Left lung (tissue), 10 donors: ENCODE results near the gene IL3. TPM values are rescaled to one million over a fixed set of nuclear protein-coding genes. Genes with fewer than 3 reads are reported as not detected.

ENCODE experiments used
- ATAC-seq: fragments of 200-7000 bp; cut with Tn5 transposase; one replicate; pipeline ENCODE4 v1.9.1; 2020; ENCODE audit warnings: moderate library complexity
- DNase-seq, 4 donors: peaks; one replicate each; pipeline ENCODE4 v3.0.0-alpha.2; 2013 to 2020
- H3K27ac ChIP-seq, 2 donors: fragments of 200-600 bp; sonication (generic) in 1 of 2; one replicate each; pipeline versions ENCODE4 v1.5.0 to v1.8.0; 2020 to 2021
- H3K27me3 ChIP-seq, 2 donors: fragments of 200-600 bp; sonication (generic) in 1 of 2; one replicate each; pipeline versions ENCODE4 v1.5.0 to v1.8.0; 2020 to 2021
- H3K36me3 ChIP-seq, 2 donors: fragments of 200-600 bp; sonication (generic) in 1 of 2; one replicate each; pipeline versions ENCODE4 v1.5.0 to v1.8.0; 2020 to 2021
- H3K4me1 ChIP-seq, 2 donors: fragments of 200-600 bp; one replicate each; pipeline ENCODE4 v1.8.0; 2021
- H3K4me3 ChIP-seq, 2 donors: fragments of 200-600 bp; sonication (generic) in 1 of 2; one replicate each; pipeline versions ENCODE4 v1.5.0 to v1.8.0; 2020 to 2021; ENCODE audit warnings: mild to moderate bottlenecking in 1 of 2
- H3K9me3 ChIP-seq, 2 donors: fragments of 200-600 bp; sonication (generic) in 1 of 2; one replicate each; pipeline versions ENCODE4 v1.5.0 to v1.8.0; 2020 to 2021
- intact Hi-C, 2 donors: fragments of 100-400 bp; cut with DNase I; formaldehyde crosslinking; loops; one replicate each; pipeline versions ENCODE4 v1.11.2 to v1.14.2; 2022
- polyA plus RNA-seq, 6 donors: library from polyadenylated mRNA; unstranded; fragments of 120-200 nt; gene quantifications; one replicate each; pipeline ENCODE4 v1.2.1, GENCODE V29; 2013; ENCODE audit not compliant: insufficient read length in 6 of 6
- total RNA-seq, 2 donors: library from RNA; stranded (reverse); fragmentation: NEBNext Ultra II Directional; extraction: Animal tissue kit (Norgen Biotek cat#: 25700); gene quantifications; one replicate each; pipeline ENCODE4 v1.2.1, GENCODE V29; 2021
- TF ChIP-seq, protein P1 (sequence below), 2 donors: fragments of 200-600 bp; sonication (generic) in 1 of 2; IDR thresholded peaks; one replicate each; pipeline versions ENCODE4 v1.5.0 to v1.8.0; 2021; ENCODE audit warnings: antibody characterized with exemption in 2 of 2
- donor health status: DM: no; HTN: yes; CAD: no.
- donor health status: DM: no; HTN: no; CAD: no.

The IL3 gene
- total and polyA plus RNA-seq, 8 donors: not detected

DNA sequence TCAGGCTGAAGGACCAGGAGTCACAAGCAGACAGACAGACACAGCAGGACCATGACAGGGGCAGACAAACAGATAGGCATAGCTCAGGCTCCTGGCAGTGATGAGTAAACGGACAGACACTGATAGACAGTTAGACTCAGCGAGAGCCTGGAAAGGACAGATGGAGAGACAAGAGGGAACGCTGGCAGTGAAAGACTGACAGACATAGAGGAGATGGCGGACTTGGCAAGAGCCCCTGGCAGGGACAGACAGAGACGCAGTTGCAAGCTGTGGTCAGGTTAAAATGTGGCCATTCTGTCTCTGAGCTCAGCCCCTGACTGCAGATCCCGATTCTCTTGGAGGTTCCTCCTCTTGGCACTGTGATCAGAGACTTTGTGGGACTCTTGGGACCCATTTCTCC is 26.7 kb downstream of the IL3 start:
- TF ChIP-seq, protein P1, sequence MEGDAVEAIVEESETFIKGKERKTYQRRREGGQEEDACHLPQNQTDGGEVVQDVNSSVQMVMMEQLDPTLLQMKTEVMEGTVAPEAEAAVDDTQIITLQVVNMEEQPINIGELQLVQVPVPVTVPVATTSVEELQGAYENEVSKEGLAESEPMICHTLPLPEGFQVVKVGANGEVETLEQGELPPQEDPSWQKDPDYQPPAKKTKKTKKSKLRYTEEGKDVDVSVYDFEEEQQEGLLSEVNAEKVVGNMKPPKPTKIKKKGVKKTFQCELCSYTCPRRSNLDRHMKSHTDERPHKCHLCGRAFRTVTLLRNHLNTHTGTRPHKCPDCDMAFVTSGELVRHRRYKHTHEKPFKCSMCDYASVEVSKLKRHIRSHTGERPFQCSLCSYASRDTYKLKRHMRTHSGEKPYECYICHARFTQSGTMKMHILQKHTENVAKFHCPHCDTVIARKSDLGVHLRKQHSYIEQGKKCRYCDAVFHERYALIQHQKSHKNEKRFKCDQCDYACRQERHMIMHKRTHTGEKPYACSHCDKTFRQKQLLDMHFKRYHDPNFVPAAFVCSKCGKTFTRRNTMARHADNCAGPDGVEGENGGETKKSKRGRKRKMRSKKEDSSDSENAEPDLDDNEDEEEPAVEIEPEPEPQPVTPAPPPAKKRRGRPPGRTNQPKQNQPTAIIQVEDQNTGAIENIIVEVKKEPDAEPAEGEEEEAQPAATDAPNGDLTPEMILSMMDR (IDR thresholded peaks at IDR 0.05): no peak
- intact Hi-C loops: no loop called here
- ATAC-seq: no peak
- DNase-seq: no peak
- H3K4me3 ChIP-seq: no peak overlapping the region
- H3K4me1 ChIP-seq: peaks cover 6 to 8% of the 10 kb centered on the region in 2 donors
- no peaks in the 10 kb centered on the region for H3K27me3 ChIP-seq
- H3K27ac ChIP-seq: no peak overlapping the region
- no peaks in the 10 kb centered on the region for H3K36me3 ChIP-seq
- H3K9me3 ChIP-seq: no peaks in the 10 kb centered on the region

DNA sequence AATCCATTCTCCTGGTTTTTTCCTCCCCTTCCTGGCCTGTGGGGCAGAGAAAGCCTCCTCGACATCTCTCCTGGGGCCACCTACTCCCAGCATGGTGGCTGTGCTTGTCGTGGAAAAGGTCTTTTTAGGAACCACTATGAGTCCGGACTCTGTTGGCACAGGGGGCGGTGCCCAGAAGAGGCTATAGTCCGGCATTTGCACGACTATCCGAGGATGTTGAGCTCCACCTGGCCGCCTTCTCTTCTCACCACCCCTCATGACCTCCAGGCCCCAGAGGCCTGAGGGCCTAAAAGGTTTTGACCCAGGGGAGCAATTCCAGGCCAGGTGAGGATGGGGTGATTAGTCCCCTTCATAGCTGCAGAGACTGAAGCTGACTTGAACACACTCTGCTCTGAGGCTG is 27.2 kb downstream of the IL3 start:
- no peaks in the 10 kb centered on the region for H3K9me3 ChIP-seq
- ATAC-seq (no peak), DNase-seq (no peak)
- H3K4me1 ChIP-seq: peaks cover 6 to 8% of the 10 kb centered on the region in 2 donors
- H3K4me3 ChIP-seq: no peak overlapping the region
- H3K36me3 ChIP-seq: no peaks in the 10 kb centered on the region
- intact Hi-C loops: no loop called here
- no peaks in the 10 kb centered on the region for H3K27me3 ChIP-seq
- TF ChIP-seq, protein P1 (IDR thresholded peaks at IDR 0.05): no peak
- no peak overlapping the region for H3K27ac ChIP-seq

DNA sequence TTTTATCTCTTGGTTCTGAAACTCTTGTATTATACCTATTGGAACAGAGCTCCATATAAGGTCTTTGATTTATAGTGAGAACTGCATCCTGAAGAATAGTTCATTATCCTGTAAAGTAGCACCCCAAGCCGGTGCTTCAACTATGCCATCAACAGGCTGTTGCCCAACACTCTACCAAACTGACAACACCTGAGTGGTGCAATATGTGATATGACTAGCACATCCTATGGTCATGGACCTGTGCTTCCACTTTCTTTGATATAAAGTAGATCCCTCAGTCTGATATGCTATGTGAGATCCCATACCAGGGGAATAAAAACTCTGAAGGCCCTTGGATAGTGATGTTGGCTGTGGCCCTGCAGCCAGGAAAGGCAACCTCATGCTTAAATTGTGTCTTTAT is 28.9 kb downstream of the IL3 start:
- Histone ChIP-seq H3K4me1 (peaks cover 6 to 8% of the 10 kb centered on the region in 2 donors), H3K36me3 (no peaks in the 10 kb centered on the region), H3K27me3 (no peaks in the 10 kb centered on the region), H3K4me3 (no peak overlapping the region), H3K27ac (no peak overlapping the region), H3K9me3 (no peaks in the 10 kb centered on the region)
- intact Hi-C loops: no loop called here
- no peak for ATAC-seq
- DNase-seq: no peak
- TF ChIP-seq, protein P1 (IDR thresholded peaks at IDR 0.05): no peak

DNA sequence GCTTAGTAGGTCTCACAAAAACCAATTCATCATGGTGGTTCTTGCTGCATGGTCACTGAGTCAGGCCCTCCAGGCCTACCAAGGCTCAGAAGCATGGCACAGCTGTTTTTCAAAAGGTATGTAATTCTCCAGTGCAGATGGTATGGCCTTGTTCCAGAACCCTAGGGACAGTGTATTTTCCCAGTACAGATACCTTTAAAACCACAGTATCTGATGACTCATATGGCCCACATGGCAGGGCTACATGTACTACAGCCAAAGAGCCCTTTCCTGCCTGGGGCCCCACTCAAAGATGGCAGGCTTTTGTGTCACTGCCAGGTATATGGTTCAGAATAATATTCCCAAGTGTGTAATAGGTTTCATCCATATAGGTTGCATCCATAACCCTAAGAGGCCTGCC is 29.7 kb downstream of the IL3 start:
- ATAC-seq (peak; percentile 40), DNase-seq (no peak)
- TF ChIP-seq, protein P1 (IDR thresholded peaks at IDR 0.05): no peak
- H3K27me3 ChIP-seq: no peaks in the 10 kb centered on the region
- H3K27ac ChIP-seq: no peak overlapping the region
- no peak overlapping the region for H3K4me3 ChIP-seq
- no peaks in the 10 kb centered on the region for H3K9me3 ChIP-seq
- peaks cover 6 to 8% of the 10 kb centered on the region in 2 donors for H3K4me1 ChIP-seq
- H3K36me3 ChIP-seq: no peaks in the 10 kb centered on the region
- intact Hi-C loops: no loop called here

DNA sequence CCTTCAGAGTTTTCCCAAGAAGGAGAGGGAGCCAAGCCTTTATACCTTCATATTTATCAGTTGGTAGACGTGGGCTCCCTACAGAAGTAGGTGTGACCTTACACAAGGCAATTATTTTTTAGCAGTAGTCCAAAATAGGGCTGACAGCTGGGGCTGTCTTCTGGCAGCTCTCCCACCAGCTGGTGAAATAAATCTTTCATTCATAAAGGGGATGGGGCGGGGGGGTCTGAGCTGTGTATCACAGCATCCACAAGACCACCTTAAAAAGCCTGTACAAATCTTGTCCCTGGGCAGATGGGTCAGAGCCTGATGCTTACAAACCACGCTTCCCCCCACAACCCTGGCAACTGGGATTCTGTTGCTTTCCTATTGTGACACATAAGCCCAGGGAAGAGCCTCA is 32.8 kb downstream of the IL3 start:
- DNase-seq (no peak), ATAC-seq (no peak)
- Histone ChIP-seq H3K4me3 (no peak overlapping the region), H3K36me3 (no peaks in the 10 kb centered on the region), H3K27ac (no peak overlapping the region), H3K9me3 (no peaks in the 10 kb centered on the region), H3K4me1 (no peaks in the 10 kb centered on the region), H3K27me3 (no peaks in the 10 kb centered on the region)
- intact Hi-C loops: no loop called here
- TF ChIP-seq, protein P1 (IDR thresholded peaks at IDR 0.05): no peak
